Upper lobe of right lung (tissue), 1 donor: ENCODE data around the gene RANBP17. TPM values are rescaled to one million over a fixed set of nuclear protein-coding genes. Genes with fewer than 3 reads are reported as not detected.
A peak's percentile ranks its signal among the peaks of the same experiment; 100 is the strongest.

ENCODE experiments used
- ATAC-seq: fragments of 200-7000 bp; cut with Tn5 transposase; one replicate; pipeline ENCODE4 v1.9.1; 2020; ENCODE audit warnings: mild to moderate bottlenecking, moderate library complexity
- DNase-seq: peaks from one replicate; pipeline ENCODE4 v3.0.0-alpha.2; 2020
- H3K27ac ChIP-seq: fragments of 200-600 bp; one replicate; pipeline ENCODE4 v1.8.0; 2022
- H3K27me3 ChIP-seq: fragments of 200-600 bp; one replicate; pipeline ENCODE4 v1.8.0; 2022; ENCODE audit warnings: mild to moderate bottlenecking
- H3K36me3 ChIP-seq: fragments of 200-600 bp; one replicate; pipeline ENCODE4 v1.8.0; 2022
- H3K4me1 ChIP-seq: fragments of 200-600 bp; one replicate; pipeline ENCODE4 v1.8.0; 2022
- H3K4me3 ChIP-seq: fragments of 200-600 bp; one replicate; pipeline ENCODE4 v1.8.0; 2022; ENCODE audit warnings: mild to moderate bottlenecking
- H3K9me3 ChIP-seq: fragments of 200-600 bp; one replicate; pipeline ENCODE4 v1.8.0; 2022
- CTCF ChIP-seq: fragments of 200-600 bp; IDR thresholded peaks from one replicate; pipeline ENCODE4 v1.8.0; 2022; ENCODE audit warnings: antibody characterized with exemption
- intact Hi-C: fragments of 100-400 bp; cut with DNase I; formaldehyde crosslinking; loops from one replicate; pipeline ENCODE4 v1.11.0; 2022
- total RNA-seq: library from RNA; stranded (reverse); fragmentation: NEBNext Ultra II Directional; extraction: Animal tissue kit (Norgen Biotek cat#: 25700); gene quantifications from one replicate; pipeline ENCODE4 v1.2.1, GENCODE V29; 2021
- donor health status: DM: no; HTN: yes; CAD: no; lungs with severe emphysema.

RANBP17 gene
- total RNA-seq, 1 donor from 2014 or later: 17.8 TPM

GRCh38 chr5:171314728-171315385 lies 453.0 kb downstream of the RANBP17 start:
- intact Hi-C loops: no loop called here
- no peaks in the 10 kb centered on the region for H3K9me3 ChIP-seq
- H3K36me3 ChIP-seq: no peaks in the 10 kb centered on the region
- ATAC-seq (no peak), DNase-seq (peak; percentile 65)
- TF ChIP-seq CTCF: no peak
- peaks cover 39% of the 10 kb centered on the region for H3K4me1 ChIP-seq
- H3K4me3 ChIP-seq: no peak overlapping the region
- H3K27ac ChIP-seq: no peak overlapping the region
- peaks cover 99% of the 10 kb centered on the region for H3K27me3 ChIP-seq

GRCh38 chr5:171315386-171315891 lies 453.6 kb downstream of the RANBP17 start:
- ATAC-seq: no peak

GRCh38 chr5:171315925-171316257 lies 454.1 kb downstream of the RANBP17 start:
- H3K27me3 ChIP-seq: peaks cover 99% of the 10 kb centered on the region
- DNase-seq (peak; percentile 39), ATAC-seq (no peak)
- H3K27ac ChIP-seq: no peak overlapping the region
- peaks cover 37% of the 10 kb centered on the region for H3K4me1 ChIP-seq
- no peak for TF ChIP-seq CTCF
- H3K4me3 ChIP-seq: no peak overlapping the region
- H3K36me3 ChIP-seq: no peaks in the 10 kb centered on the region
- intact Hi-C loops: no loop called here
- H3K9me3 ChIP-seq: no peaks in the 10 kb centered on the region

More at GRCh38 chr5:171315386-171315891, 453.6 kb downstream of the RANBP17 start:
- intact Hi-C loops: no loop called here
- Histone ChIP-seq H3K9me3 (no peaks in the 10 kb centered on the region), H3K27me3 (peaks cover 99% of the 10 kb centered on the region), H3K36me3 (no peaks in the 10 kb centered on the region), H3K4me3 (no peak overlapping the region), H3K4me1 (peaks cover 39% of the 10 kb centered on the region), H3K27ac (no peak overlapping the region)
- DNase-seq: peak; percentile 59
- no peak for TF ChIP-seq CTCF

GRCh38 chr5:171316258-171317121 lies 454.7 kb downstream of the RANBP17 start:
- H3K4me3 ChIP-seq: no peak overlapping the region
- intact Hi-C loops: no loop called here
- H3K4me1 ChIP-seq: peaks cover 31% of the 10 kb centered on the region
- DNase-seq: peak; percentile 60
- H3K27ac ChIP-seq: no peak overlapping the region
- H3K27me3 ChIP-seq: peaks cover 99% of the 10 kb centered on the region
- no peaks in the 10 kb centered on the region for H3K36me3 ChIP-seq
- no peak for ATAC-seq
- TF ChIP-seq CTCF: no peak
- no peaks in the 10 kb centered on the region for H3K9me3 ChIP-seq

- H3K27ac ChIP-seq: no peak overlapping the region
- H3K27me3 ChIP-seq: peaks cover 97% of the 10 kb centered on the region
- no peak for TF ChIP-seq CTCF
- intact Hi-C loops: no loop called here
- H3K4me3 ChIP-seq: no peak overlapping the region
- ATAC-seq (no peak), DNase-seq (no peak)
- H3K4me1 ChIP-seq: peaks cover 24% of the 10 kb centered on the region
- H3K36me3 ChIP-seq: no peaks in the 10 kb centered on the region
- H3K9me3 ChIP-seq: no peaks in the 10 kb centered on the region
Observed at GRCh38 chr5:171317230-171317629, 455.4 kb downstream of the RANBP17 start.
